Fibroblast of lung (primary cell): Measurements from ENCODE around the gene CD276. TPM values are rescaled to one million over a fixed set of nuclear protein-coding genes. Genes with fewer than 3 reads are reported as not detected.

ENCODE experiments used
- DNase-seq, 2 donors: peaks; one replicate each; pipeline versions ENCODE4 v3.0.0 to v3.0.0-alpha.2; 2010; ENCODE audit warnings: low read depth in 2 of 2
- H2AFZ ChIP-seq: 2 replicates; pipeline ENCODE4 v1.5.1; 2012; ENCODE audit warnings: low read length, control low read depth, inconsistent platforms
- H3K27ac ChIP-seq: 2 replicates; pipeline ENCODE4 v1.5.1; 2011; ENCODE audit warnings: low read length, control low read depth; ENCODE audit not compliant: insufficient read depth
- H3K27me3 ChIP-seq: 2 replicates; pipeline ENCODE4 v1.5.1; 2011; ENCODE audit warnings: mild to moderate bottlenecking, low read length; ENCODE audit not compliant: control insufficient read depth, insufficient read depth
- H3K36me3 ChIP-seq: 2 replicates; pipeline ENCODE4 v1.5.1; 2011; ENCODE audit warnings: low read length; ENCODE audit not compliant: control insufficient read depth, insufficient read depth
- H3K4me1 ChIP-seq: 2 replicates; pipeline ENCODE4 v1.5.1; 2011; ENCODE audit warnings: low read length; ENCODE audit not compliant: control insufficient read depth, insufficient read depth; ENCODE audit errors: extremely low read depth
- H3K4me2 ChIP-seq: 2 replicates; pipeline ENCODE4 v1.5.1; 2011; ENCODE audit warnings: low read length, control low read depth; ENCODE audit not compliant: insufficient read depth; ENCODE audit errors: extremely low read depth
- H3K4me3 ChIP-seq, 4 experiments: fragments of 200-600 bp in 1 of 4; sonication (generic) in 1 of 4; replicated peaks in 1 of 4; 2 replicates each; pipeline ENCODE4 v1.5.1; 2011 to 2016; ENCODE audit warnings: low read length in 4 of 4, low read depth in 3 of 4, mild to moderate bottlenecking in 3 of 4, control low read depth in 2 of 4, inconsistent platforms in 1 of 4, mixed read lengths in 1 of 4; ENCODE audit not compliant: insufficient read depth in 1 of 4; ENCODE audit errors: control extremely low read depth in 1 of 4
- H3K79me2 ChIP-seq: 2 replicates; pipeline ENCODE4 v1.5.1; 2012; ENCODE audit warnings: mild to moderate bottlenecking, low read length, inconsistent platforms; ENCODE audit not compliant: control insufficient read depth, insufficient read depth
- H3K9ac ChIP-seq: 2 replicates; pipeline ENCODE4 v1.5.1; 2011; ENCODE audit warnings: mild to moderate bottlenecking, low read length, control low read depth; ENCODE audit not compliant: insufficient read depth
- H3K9me3 ChIP-seq: 2 replicates; pipeline ENCODE4 v1.5.1; 2012; ENCODE audit warnings: low read depth, low read length; ENCODE audit not compliant: control insufficient read depth, insufficient read depth
- H4K20me1 ChIP-seq: 2 replicates; pipeline ENCODE4 v1.5.1; 2011; ENCODE audit warnings: low read length; ENCODE audit not compliant: control insufficient read depth, insufficient read depth; ENCODE audit errors: extremely low read depth
- EZH2 ChIP-seq: IDR thresholded peaks from 2 replicates; pipeline ENCODE4 v1.5.1; 2012; ENCODE audit warnings: low read length, control low read depth, mild to moderate bottlenecking; ENCODE audit errors: missing control alignments
- polyA plus RNA-seq, 2 donors: library from polyadenylated mRNA; depleted of rRNA in 1 of 2; stranded (reverse) in 1 of 2; unstranded in 1 of 2; fragments of >200 nt; gene quantifications; 2 replicates each; pipeline ENCODE4 v1.2.1, GENCODE V29; 2011 to 2012; ENCODE audit warnings: missing spikeins in 1 of 2
- total RNA-seq: library from RNA; depleted of rRNA; stranded (reverse); fragments of >200 nt; gene quantifications from 2 replicates; pipeline ENCODE4 v1.2.1, GENCODE V29; 2014
- TF ChIP-seq, protein P1 (sequence below), 2 donors: IDR thresholded peaks in 1 of 2; conservative IDR thresholded peaks in 1 of 2; 1 replicate in 1 of 2; 2 replicates in 1 of 2; pipeline ENCODE4 v1.5.1; 2011 to 2012; ENCODE audit warnings: low read length in 2 of 2, control low read depth in 1 of 2, inconsistent platforms in 1 of 2, low read depth in 1 of 2, mild to moderate bottlenecking in 1 of 2

Gene CD276
- total and polyA plus RNA-seq, 2 donors (not counting 1 experiment from before 2014, with no cell fraction given): 88.5 to 103 TPM

DNA sequence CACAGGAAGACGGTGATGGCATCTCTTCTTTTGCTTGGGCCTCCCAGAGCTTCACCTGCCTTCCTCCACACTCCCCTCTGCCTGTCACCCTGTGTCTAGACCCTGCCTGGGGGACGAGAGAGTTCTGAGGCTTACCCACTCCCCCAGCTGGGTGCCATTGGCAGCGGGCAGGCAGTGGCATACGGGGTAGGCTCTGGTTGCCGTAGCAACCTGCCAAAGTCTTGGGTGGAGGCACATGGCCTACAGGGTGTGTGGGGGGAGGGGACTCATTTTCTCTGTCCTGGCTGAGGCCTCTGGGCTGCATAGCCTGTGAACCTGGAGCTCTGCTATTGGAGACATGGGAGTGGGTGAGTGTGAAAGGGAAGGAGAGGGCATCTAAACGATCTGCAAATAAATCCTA is 64.5 kb downstream of the CD276 start:
- TF ChIP-seq, protein P1, sequence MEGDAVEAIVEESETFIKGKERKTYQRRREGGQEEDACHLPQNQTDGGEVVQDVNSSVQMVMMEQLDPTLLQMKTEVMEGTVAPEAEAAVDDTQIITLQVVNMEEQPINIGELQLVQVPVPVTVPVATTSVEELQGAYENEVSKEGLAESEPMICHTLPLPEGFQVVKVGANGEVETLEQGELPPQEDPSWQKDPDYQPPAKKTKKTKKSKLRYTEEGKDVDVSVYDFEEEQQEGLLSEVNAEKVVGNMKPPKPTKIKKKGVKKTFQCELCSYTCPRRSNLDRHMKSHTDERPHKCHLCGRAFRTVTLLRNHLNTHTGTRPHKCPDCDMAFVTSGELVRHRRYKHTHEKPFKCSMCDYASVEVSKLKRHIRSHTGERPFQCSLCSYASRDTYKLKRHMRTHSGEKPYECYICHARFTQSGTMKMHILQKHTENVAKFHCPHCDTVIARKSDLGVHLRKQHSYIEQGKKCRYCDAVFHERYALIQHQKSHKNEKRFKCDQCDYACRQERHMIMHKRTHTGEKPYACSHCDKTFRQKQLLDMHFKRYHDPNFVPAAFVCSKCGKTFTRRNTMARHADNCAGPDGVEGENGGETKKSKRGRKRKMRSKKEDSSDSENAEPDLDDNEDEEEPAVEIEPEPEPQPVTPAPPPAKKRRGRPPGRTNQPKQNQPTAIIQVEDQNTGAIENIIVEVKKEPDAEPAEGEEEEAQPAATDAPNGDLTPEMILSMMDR (conservative IDR thresholded peaks at IDR 0.05 in 1 of 2, IDR thresholded peaks at IDR 0.05 in 1 of 2; ENCODE audit: low read depth in 1 of 2, low read length in 2 of 2): no peak
- TF ChIP-seq EZH2: no peak
- no peaks in the 10 kb centered on the region for H3K36me3 ChIP-seq
- H3K9me3 ChIP-seq: no peaks in the 10 kb centered on the region
- H2AFZ ChIP-seq: no peak overlapping the region
- H3K4me3 ChIP-seq: no peak overlapping the region
- no peaks in the 10 kb centered on the region for H3K79me2 ChIP-seq
- H3K27me3 ChIP-seq: peaks cover 21% of the 10 kb centered on the region
- H3K27ac ChIP-seq: no peak overlapping the region
- H3K9ac ChIP-seq: no peak overlapping the region
- H3K4me2 ChIP-seq: no peak overlapping the region
- no peaks in the 10 kb centered on the region for H3K4me1 ChIP-seq
- H4K20me1 ChIP-seq: no peaks in the 10 kb centered on the region
- no peak for DNase-seq

DNA sequence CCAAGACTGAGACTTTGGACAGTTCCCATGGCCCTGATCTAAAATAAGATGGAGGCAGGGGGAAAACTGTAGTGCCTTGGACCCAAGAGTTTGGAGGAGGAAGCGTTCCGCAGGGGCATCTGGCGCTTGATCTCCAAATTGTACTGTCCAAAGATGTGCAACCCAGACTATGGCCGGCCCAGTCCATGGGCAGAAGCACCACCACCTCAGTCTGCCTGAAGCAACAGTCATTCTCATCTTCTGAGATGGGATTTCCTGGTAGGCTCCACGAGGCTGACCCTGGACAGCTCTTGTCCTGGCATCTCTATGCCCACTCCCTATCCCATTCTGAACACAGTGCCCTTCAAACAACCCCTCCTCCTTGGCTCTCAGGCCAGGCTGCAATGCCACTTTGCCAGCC is 65.3 kb downstream of the CD276 start:
- DNase-seq: no peak
- TF ChIP-seq, protein P1 (conservative IDR thresholded peaks at IDR 0.05 in 1 of 2, IDR thresholded peaks at IDR 0.05 in 1 of 2; ENCODE audit: low read depth in 1 of 2, low read length in 2 of 2): no peak
- TF ChIP-seq EZH2: no peak
- no peak overlapping the region for H3K4me3 ChIP-seq
- peaks cover 24% of the 10 kb centered on the region for H3K27me3 ChIP-seq
- no peak overlapping the region for H2AFZ ChIP-seq
- H3K79me2 ChIP-seq: no peaks in the 10 kb centered on the region
- H3K36me3 ChIP-seq: no peaks in the 10 kb centered on the region
- H3K4me2 ChIP-seq: no peak overlapping the region
- H3K27ac ChIP-seq: no peak overlapping the region
- no peaks in the 10 kb centered on the region for H4K20me1 ChIP-seq
- no peak overlapping the region for H3K9ac ChIP-seq
- no peaks in the 10 kb centered on the region for H3K4me1 ChIP-seq
- no peaks in the 10 kb centered on the region for H3K9me3 ChIP-seq

- Histone ChIP-seq H3K27me3 (peaks cover 24% of the 10 kb centered on the region), H3K4me2 (no peak overlapping the region), H3K79me2 (no peaks in the 10 kb centered on the region), H2AFZ (no peak overlapping the region), H4K20me1 (no peaks in the 10 kb centered on the region), H3K4me3 (no peak overlapping the region), H3K9ac (no peak overlapping the region), H3K4me1 (no peaks in the 10 kb centered on the region), H3K27ac (no peak overlapping the region), H3K9me3 (no peaks in the 10 kb centered on the region), H3K36me3 (no peaks in the 10 kb centered on the region)
- DNase-seq: no peak
- TF ChIP-seq, protein P1 (conservative IDR thresholded peaks at IDR 0.05 in 1 of 2, IDR thresholded peaks at IDR 0.05 in 1 of 2; ENCODE audit: low read depth in 1 of 2, low read length in 2 of 2): no peak
- TF ChIP-seq EZH2: no peak
Measured at GRCh38 chr15:73749971-73750370, 65.8 kb downstream of the CD276 start.
